LNCaP clone FGC (cell line): ENCODE results near the gene SLC4A4.
A peak's percentile ranks its signal among the peaks of the same experiment; 100 is the strongest.

Experiments used
- DNase-seq: peaks from one replicate; pipeline ENCODE4 v3.0.0-alpha.2; 2011; ENCODE audit warnings: low read depth
- H3K4me3 ChIP-seq: 2 replicates; pipeline ENCODE4 v1.5.1; 2011; ENCODE audit warnings: mild to moderate bottlenecking, low read depth, low read length, control low read depth
- CTCF ChIP-seq: IDR thresholded peaks from 2 replicates; pipeline ENCODE4 v1.5.1; 2012; ENCODE audit warnings: mild to moderate bottlenecking; ENCODE audit not compliant: control insufficient read depth, insufficient read depth; ENCODE audit errors: extremely low read depth

The SLC4A4 gene

GRCh38 chr4:71607109-71607508 lies 268.3 kb downstream of the SLC4A4 start:
- H3K4me3 ChIP-seq, result no peak overlapping the region
- no peak for DNase-seq
- no peak for TF ChIP-seq CTCF

- no peak for TF ChIP-seq CTCF
- peak; percentile 14 for DNase-seq
These were observed 269.2 kb downstream of the SLC4A4 start for GRCh38 chr4:71607780-71608677.

GRCh38 chr4:71608678-71609071 lies 269.9 kb downstream of the SLC4A4 start:
- no peak overlapping the region for H3K4me3 ChIP-seq
- no peak for DNase-seq
- no peak for TF ChIP-seq CTCF

More at GRCh38 chr4:71607780-71608677, 269.2 kb downstream of the SLC4A4 start:
- H3K4me3 ChIP-seq, result no peak overlapping the region

- DNase-seq, result no peak
- no peak overlapping the region for H3K4me3 ChIP-seq
- TF ChIP-seq CTCF, result no peak
These were observed 270.3 kb downstream of the SLC4A4 start for GRCh38 chr4:71609167-71609566.

- no peak for TF ChIP-seq CTCF
- no peak for DNase-seq
- H3K4me3 ChIP-seq, result no peak overlapping the region
These were observed 270.8 kb downstream of the SLC4A4 start for GRCh38 chr4:71609651-71610050.

GRCh38 chr4:71614621-71615020 lies 275.8 kb downstream of the SLC4A4 start:
- H3K4me3 ChIP-seq, result no peak overlapping the region
- no peak for DNase-seq
- no peak for TF ChIP-seq CTCF
